ENCODE measurements around the gene COX6A1. TPM values are rescaled to one million over a fixed set of nuclear protein-coding genes. Genes with fewer than 3 reads are reported as not detected.

Gene COX6A1
- total and polyA plus RNA-seq, 4 donors: 338 to 910 (median 536) TPM

DNA sequence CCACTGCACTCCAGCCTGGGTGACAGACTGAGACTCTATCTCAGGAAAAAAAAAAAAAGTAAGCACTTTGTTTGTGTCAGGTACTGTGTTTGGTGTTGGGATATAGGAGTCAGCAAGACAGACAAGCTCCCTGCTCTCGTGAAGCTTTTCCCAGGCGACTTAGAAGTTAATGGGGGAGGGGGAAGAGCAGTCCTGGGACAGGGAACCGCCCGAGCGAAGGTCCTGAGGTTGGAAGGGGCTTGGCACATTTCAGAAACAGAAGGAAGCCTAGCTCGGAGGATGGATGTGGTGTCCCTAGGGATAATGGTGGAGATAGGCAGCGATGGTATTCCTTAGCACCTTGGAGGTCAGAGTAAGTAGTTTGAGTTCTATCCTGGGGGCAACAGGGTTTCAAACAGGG is 8.5 kb upstream of the COX6A1 start (continued):
- TF ChIP-seq, protein P1, sequence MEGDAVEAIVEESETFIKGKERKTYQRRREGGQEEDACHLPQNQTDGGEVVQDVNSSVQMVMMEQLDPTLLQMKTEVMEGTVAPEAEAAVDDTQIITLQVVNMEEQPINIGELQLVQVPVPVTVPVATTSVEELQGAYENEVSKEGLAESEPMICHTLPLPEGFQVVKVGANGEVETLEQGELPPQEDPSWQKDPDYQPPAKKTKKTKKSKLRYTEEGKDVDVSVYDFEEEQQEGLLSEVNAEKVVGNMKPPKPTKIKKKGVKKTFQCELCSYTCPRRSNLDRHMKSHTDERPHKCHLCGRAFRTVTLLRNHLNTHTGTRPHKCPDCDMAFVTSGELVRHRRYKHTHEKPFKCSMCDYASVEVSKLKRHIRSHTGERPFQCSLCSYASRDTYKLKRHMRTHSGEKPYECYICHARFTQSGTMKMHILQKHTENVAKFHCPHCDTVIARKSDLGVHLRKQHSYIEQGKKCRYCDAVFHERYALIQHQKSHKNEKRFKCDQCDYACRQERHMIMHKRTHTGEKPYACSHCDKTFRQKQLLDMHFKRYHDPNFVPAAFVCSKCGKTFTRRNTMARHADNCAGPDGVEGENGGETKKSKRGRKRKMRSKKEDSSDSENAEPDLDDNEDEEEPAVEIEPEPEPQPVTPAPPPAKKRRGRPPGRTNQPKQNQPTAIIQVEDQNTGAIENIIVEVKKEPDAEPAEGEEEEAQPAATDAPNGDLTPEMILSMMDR (IDR thresholded peaks at IDR 0.05; ENCODE audit: low read depth, low read length, missing input control): no peak
- no peak for TF ChIP-seq NR2F2 (IDR thresholded peaks at IDR 0.05)
- no peak for TF ChIP-seq SP1 (IDR thresholded peaks at IDR 0.05)
- TF ChIP-seq TAF1 (conservative IDR thresholded peaks at IDR 0.05): no peak
- TF ChIP-seq RXRA (IDR thresholded peaks at IDR 0.05): no peak

DNA sequence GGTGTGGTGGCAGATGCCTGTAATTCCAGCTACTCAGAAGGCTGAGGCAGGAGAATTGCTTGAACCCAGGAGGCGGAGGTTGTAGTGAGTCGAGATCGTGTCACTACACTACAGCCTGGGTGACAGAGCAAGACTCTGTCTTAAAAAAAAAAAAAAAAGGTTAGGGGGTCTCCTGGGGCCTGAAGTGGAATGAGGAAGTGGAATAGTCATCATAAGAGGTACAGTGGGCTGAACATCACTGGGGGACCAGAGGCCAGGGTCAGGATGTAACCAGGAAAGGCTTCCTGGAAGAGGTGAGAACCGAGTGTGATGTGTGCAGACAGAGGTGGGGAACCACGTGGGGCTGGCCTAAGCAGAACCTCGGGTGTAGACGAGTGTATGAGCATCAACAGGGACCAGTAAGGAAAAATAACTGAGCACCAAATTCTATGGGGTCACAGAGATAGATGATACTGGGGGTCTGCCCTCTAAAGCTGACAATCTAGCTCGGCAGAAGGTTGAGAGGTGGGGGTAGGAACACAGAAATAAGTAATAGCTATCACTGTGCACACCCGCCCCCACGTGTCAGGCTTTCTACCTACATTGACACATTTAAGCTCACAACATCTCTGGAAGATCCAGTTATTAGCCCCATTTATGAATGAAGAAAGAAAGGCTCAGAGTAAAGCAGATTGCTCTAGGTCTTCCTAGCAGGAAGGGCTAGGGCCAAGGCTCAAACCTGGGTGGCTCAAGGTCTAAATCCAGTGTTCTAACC is 5.0 kb upstream of the COX6A1 start:
- Histone ChIP-seq H3K27ac (ENCODE audit: low read depth in 1 of 2, low read length in 2 of 2) (no peak overlapping the region), H3K9me3 (ENCODE audit: control insufficient read depth in 4 of 4, low read length in 3 of 4) (no peaks in the 10 kb centered on the region), H3K36me3 (ENCODE audit: control insufficient read depth in 4 of 4, insufficient read depth in 3 of 4, low read depth in 1 of 4, low read length in 3 of 4) (no peaks in the 10 kb centered on the region), H3K4me3 (ENCODE audit: low read depth in 1 of 3, low read length in 3 of 3) (no peak overlapping the region), H3K4me1 (ENCODE audit: control insufficient read depth in 4 of 4, insufficient read depth in 4 of 4, low read length in 3 of 4) (peaks cover 0 to 5% (median 1%) of the 10 kb centered on the region in 4 donors), H3K9ac (ENCODE audit: low read depth in 1 of 2, low read length in 2 of 2) (no peak overlapping the region), H3K27me3 (ENCODE audit: control insufficient read depth in 4 of 4, insufficient read depth in 4 of 4, low read length in 3 of 4) (no peaks in the 10 kb centered on the region)
- WGBS: 65% methylated on average over 10 of the region's 10 CpGs
- DNase-seq (ENCODE audit: low spot score): no peak
- TF ChIP-seq, protein P2, sequence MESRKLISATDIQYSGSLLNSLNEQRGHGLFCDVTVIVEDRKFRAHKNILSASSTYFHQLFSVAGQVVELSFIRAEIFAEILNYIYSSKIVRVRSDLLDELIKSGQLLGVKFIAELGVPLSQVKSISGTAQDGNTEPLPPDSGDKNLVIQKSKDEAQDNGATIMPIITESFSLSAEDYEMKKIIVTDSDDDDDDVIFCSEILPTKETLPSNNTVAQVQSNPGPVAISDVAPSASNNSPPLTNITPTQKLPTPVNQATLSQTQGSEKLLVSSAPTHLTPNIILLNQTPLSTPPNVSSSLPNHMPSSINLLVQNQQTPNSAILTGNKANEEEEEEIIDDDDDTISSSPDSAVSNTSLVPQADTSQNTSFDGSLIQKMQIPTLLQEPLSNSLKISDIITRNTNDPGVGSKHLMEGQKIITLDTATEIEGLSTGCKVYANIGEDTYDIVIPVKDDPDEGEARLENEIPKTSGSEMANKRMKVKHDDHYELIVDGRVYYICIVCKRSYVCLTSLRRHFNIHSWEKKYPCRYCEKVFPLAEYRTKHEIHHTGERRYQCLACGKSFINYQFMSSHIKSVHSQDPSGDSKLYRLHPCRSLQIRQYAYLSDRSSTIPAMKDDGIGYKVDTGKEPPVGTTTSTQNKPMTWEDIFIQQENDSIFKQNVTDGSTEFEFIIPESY (IDR thresholded peaks at IDR 0.05): no peak
- TF ChIP-seq MAX (IDR thresholded peaks at IDR 0.05) (no peak), JUND (IDR thresholded peaks at IDR 0.05) (no peak), EGR1 (IDR thresholded peaks at IDR 0.05; ENCODE audit: low read depth in 2 of 2) (no peak), RAD21 (IDR thresholded peaks at IDR 0.05) (no peak), FOXA2 (IDR thresholded peaks at IDR 0.05) (no peak), GABPA (IDR thresholded peaks at IDR 0.05 in 1 of 2, conservative IDR thresholded peaks at IDR 0.05 in 1 of 2) (no peak), SP1 (IDR thresholded peaks at IDR 0.05) (no peak), FOXA1 (IDR thresholded peaks at IDR 0.05) (no peak), HNF4A (conservative IDR thresholded peaks at IDR 0.05) (no peak), YY1 (IDR thresholded peaks at IDR 0.05) (no peak)
- TF ChIP-seq, protein P3, sequence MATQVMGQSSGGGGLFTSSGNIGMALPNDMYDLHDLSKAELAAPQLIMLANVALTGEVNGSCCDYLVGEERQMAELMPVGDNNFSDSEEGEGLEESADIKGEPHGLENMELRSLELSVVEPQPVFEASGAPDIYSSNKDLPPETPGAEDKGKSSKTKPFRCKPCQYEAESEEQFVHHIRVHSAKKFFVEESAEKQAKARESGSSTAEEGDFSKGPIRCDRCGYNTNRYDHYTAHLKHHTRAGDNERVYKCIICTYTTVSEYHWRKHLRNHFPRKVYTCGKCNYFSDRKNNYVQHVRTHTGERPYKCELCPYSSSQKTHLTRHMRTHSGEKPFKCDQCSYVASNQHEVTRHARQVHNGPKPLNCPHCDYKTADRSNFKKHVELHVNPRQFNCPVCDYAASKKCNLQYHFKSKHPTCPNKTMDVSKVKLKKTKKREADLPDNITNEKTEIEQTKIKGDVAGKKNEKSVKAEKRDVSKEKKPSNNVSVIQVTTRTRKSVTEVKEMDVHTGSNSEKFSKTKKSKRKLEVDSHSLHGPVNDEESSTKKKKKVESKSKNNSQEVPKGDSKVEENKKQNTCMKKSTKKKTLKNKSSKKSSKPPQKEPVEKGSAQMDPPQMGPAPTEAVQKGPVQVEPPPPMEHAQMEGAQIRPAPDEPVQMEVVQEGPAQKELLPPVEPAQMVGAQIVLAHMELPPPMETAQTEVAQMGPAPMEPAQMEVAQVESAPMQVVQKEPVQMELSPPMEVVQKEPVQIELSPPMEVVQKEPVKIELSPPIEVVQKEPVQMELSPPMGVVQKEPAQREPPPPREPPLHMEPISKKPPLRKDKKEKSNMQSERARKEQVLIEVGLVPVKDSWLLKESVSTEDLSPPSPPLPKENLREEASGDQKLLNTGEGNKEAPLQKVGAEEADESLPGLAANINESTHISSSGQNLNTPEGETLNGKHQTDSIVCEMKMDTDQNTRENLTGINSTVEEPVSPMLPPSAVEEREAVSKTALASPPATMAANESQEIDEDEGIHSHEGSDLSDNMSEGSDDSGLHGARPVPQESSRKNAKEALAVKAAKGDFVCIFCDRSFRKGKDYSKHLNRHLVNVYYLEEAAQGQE (IDR thresholded peaks at IDR 0.05): no peak
- TF ChIP-seq, protein P1 (IDR thresholded peaks at IDR 0.05; ENCODE audit: low read depth, low read length, missing input control): no peak
- TF ChIP-seq, protein P4, sequence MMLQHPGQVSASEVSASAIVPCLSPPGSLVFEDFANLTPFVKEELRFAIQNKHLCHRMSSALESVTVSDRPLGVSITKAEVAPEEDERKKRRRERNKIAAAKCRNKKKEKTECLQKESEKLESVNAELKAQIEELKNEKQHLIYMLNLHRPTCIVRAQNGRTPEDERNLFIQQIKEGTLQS (IDR thresholded peaks at IDR 0.05): no peak

Data from liver (tissue), 9 donors.